Measurements from ENCODE around the gene ADAR. TPM values are rescaled to one million over a fixed set of nuclear protein-coding genes. Genes with fewer than 3 reads are reported as not detected.

ADAR gene
- polyA plus RNA-seq, 1 donor (not counting 4 experiments of a cell fraction or from before 2014, with no cell fraction given) = 148 TPM

- dilution Hi-C loops (cut with MboI; ENCODE audit: extremely low pct_ligation_motif_present, low sequenced_read_pairs) = no loop called here
- no peak for FAIRE-seq
- H4K20me1 ChIP-seq (ENCODE audit: control insufficient read depth, extremely low read depth, insufficient read depth, low read length) = peaks cover 5% of the 10 kb centered on the region
Observed at GRCh38 chr1:154611150-154611862, 3.3 kb upstream of the ADAR start.

GRCh38 chr1:154609398-154610380, 1.7 kb upstream of the ADAR start:
- Histone ChIP-seq H3K36me3 (ENCODE audit: control insufficient read depth in 2 of 2, extremely low read depth in 1 of 2, insufficient read depth in 2 of 2, low read length in 2 of 2) (peaks cover 2 to 8% of the 10 kb centered on the region in 2 experiments), H3K79me2 (ENCODE audit: control insufficient read depth, insufficient read depth, low read length) (peaks cover 79% of the 10 kb centered on the region), H2AFZ (ENCODE audit: control insufficient read depth, low read length) (no peak overlapping the region), H3K27me3 (ENCODE audit: control insufficient read depth, extremely low read depth, insufficient read depth, low read length) (no peaks in the 10 kb centered on the region), H3K27ac (ENCODE audit: control insufficient read depth, insufficient read depth, low read length) (peak overlapping the region; percentile 94), H3K4me2 (ENCODE audit: control insufficient read depth, extremely low read depth, insufficient read depth, low read depth, low read length) (peak overlapping the region; percentile 88), H3K9ac (ENCODE audit: control insufficient read depth, extremely low read depth, insufficient read depth, low read length) (no peak overlapping the region), H3K4me1 (ENCODE audit: control insufficient read depth, extremely low read depth, insufficient read depth, low read length) (peaks cover 22% of the 10 kb centered on the region), H3K9me1 (ENCODE audit: control insufficient read depth, extremely low read depth, insufficient read depth, low read length) (no peaks in the 10 kb centered on the region), H4K20me1 (ENCODE audit: control insufficient read depth, extremely low read depth, insufficient read depth, low read length) (no peaks in the 10 kb centered on the region), H3K4me3 (ENCODE audit: control insufficient read depth in 2 of 3, extremely low read depth in 1 of 3, insufficient read depth in 2 of 3, low read depth in 1 of 3, low read length in 3 of 3) (no peak overlapping the region), H3K9me3 (ENCODE audit: control insufficient read depth, low read depth, low read length) (no peaks in the 10 kb centered on the region)
- DNase-seq (ENCODE audit: low read depth, low spot score) = peak; percentile 15
- TF ChIP-seq EZH2 (IDR thresholded peaks at IDR 0.05; ENCODE audit: low read length) (no peak), CTCF (optimal IDR thresholded peaks at IDR 0.05 in 1 of 3, IDR thresholded peaks at IDR 0.05 in 1 of 3, conservative IDR thresholded peaks at IDR 0.05 in 1 of 3; ENCODE audit: extremely low read depth in 1 of 3, insufficient read depth in 2 of 3, low read length in 3 of 3) (no peak)
- dilution Hi-C loops (cut with MboI; ENCODE audit: extremely low pct_ligation_motif_present, low sequenced_read_pairs) = no loop called here
- no peak for FAIRE-seq

More at GRCh38 chr1:154611150-154611862, 3.3 kb upstream of the ADAR start:
- no peak overlapping the region for H2AFZ ChIP-seq (ENCODE audit: control insufficient read depth, low read length)
- no peak for TF ChIP-seq CTCF (optimal IDR thresholded peaks at IDR 0.05 in 1 of 3, IDR thresholded peaks at IDR 0.05 in 1 of 3, conservative IDR thresholded peaks at IDR 0.05 in 1 of 3; ENCODE audit: extremely low read depth in 1 of 3, insufficient read depth in 2 of 3, low read length in 3 of 3)
- no peaks in the 10 kb centered on the region for H3K9me1 ChIP-seq (ENCODE audit: control insufficient read depth, extremely low read depth, insufficient read depth, low read length)
- H3K36me3 ChIP-seq (ENCODE audit: control insufficient read depth in 2 of 2, extremely low read depth in 1 of 2, insufficient read depth in 2 of 2, low read length in 2 of 2) = no peaks in the 10 kb centered on the region
- no peak overlapping the region for H3K27ac ChIP-seq (ENCODE audit: control insufficient read depth, insufficient read depth, low read length)
- H3K4me3 ChIP-seq (ENCODE audit: control insufficient read depth in 2 of 3, extremely low read depth in 1 of 3, insufficient read depth in 2 of 3, low read depth in 1 of 3, low read length in 3 of 3) = no peak overlapping the region
- peaks cover 78% of the 10 kb centered on the region for H3K79me2 ChIP-seq (ENCODE audit: control insufficient read depth, insufficient read depth, low read length)
- no peaks in the 10 kb centered on the region for H3K27me3 ChIP-seq (ENCODE audit: control insufficient read depth, extremely low read depth, insufficient read depth, low read length)
- H3K9me3 ChIP-seq (ENCODE audit: control insufficient read depth, low read depth, low read length) = no peaks in the 10 kb centered on the region
- DNase-seq (ENCODE audit: low read depth, low spot score) = no peak
- H3K4me1 ChIP-seq (ENCODE audit: control insufficient read depth, extremely low read depth, insufficient read depth, low read length) = peaks cover 22% of the 10 kb centered on the region
- H3K4me2 ChIP-seq (ENCODE audit: control insufficient read depth, extremely low read depth, insufficient read depth, low read depth, low read length) = no peak overlapping the region
- H3K9ac ChIP-seq (ENCODE audit: control insufficient read depth, extremely low read depth, insufficient read depth, low read length) = no peak overlapping the region
